ENCODE data around the gene PPP1CC. TPM values are rescaled to one million over a fixed set of nuclear protein-coding genes. Genes with fewer than 3 reads are reported as not detected.

The PPP1CC gene
- 78.9 and 114 TPM in 2 replicates for total RNA-seq

GRCh38 chr12:110742718-110743570 lies at the start of gene PPP1CC:
PPP1CC (minus strand) TSS chr12:110742891; CDS start chr12:110742707, 184 bp downstream.

GRCh38 chr12:110688446-110689280 lies 54.0 kb downstream of the PPP1CC start, which contains the start of gene HVCN1:
HVCN1 (minus strand) TSS chr12:110689115; CDS start chr12:110683245, 5,870 bp downstream.

Other genes with a start within 250 kb of the PPP1CC start
- gene VPS29, start 240.8 kb downstream of the PPP1CC start, total RNA-seq: 40.4 and 60.0 TPM in 2 replicates
- 0.11 and 0.39 TPM in 2 replicates for gene RAD9B, start 240.6 kb downstream of the PPP1CC start, total RNA-seq
- gene PPTC7, start 159.6 kb downstream of the PPP1CC start, total RNA-seq: 4.3 and 8.9 TPM in 2 replicates
- 41.2 and 41.6 TPM in 2 replicates for gene TCTN1, start 128.8 kb downstream of the PPP1CC start, total RNA-seq
- 2.0 and 3.4 TPM in 2 replicates for gene HVCN1, start 53.8 kb downstream of the PPP1CC start, total RNA-seq
- gene CCDC63, start 104.1 kb upstream of the PPP1CC start, total RNA-seq: 0.11 TPM in 1 of 2 replicates, not detected in the other
- gene MYL2, start 177.7 kb upstream of the PPP1CC start, total RNA-seq: not detected in 2 replicates